HepG2 (cell line): ENCODE data around the gene ETV6. TPM values are rescaled to one million over a fixed set of nuclear protein-coding genes. Genes with fewer than 3 reads are reported as not detected.

Source experiments
- ATAC-seq: fragments of 200-7000 bp; cut with Tn5 transposase; 3 replicates; pipeline ENCODE4 v1.9.1; 2020; ENCODE audit warnings: mild to moderate bottlenecking, moderate library complexity
- BruUV-seq: library from RNA; stranded (reverse); fragments of 400-500 nt; replicated peaks from 2 replicates; lab custom pipeline; 2021; lab: Mats Ljungman, UMichigan
- CTCF ChIA-PET: fragments of 300-600 bp; formaldehyde crosslinking; extraction: SDS; loops from one replicate; lab custom pipeline; 2021; ENCODE audit warnings: low total read pairs, inconsistent platforms, low intra/inter-chr PET ratio; lab: Yijun Ruan, JAX
- POLR2A ChIA-PET: fragments of 350-600 bp; sonication (Branson Sonifier 250); formaldehyde crosslinking; loops from one replicate; lab custom pipeline; 2020; ENCODE audit warnings: antibody characterized with exemption, inconsistent platforms; lab: Yijun Ruan, JAX
- DNase-seq: peaks from one replicate; pipeline ENCODE4 v3.0.0-alpha.2; 2015; ENCODE audit warnings: low spot score
- FAIRE-seq: peaks from 3 replicates; lab custom pipeline; 2011; peaks lifted over from hg19 to GRCh38; lab: Jason Lieb, UNC
- H2AFZ ChIP-seq: one replicate; pipeline ENCODE4 v1.6.1; 2011; ENCODE audit warnings: low read length, inconsistent platforms
- H3K27ac ChIP-seq: fragments of 300-600 bp; 3 replicates; pipeline ENCODE4 v1.8.0; 2011; ENCODE audit warnings: mixed run types, mild to moderate bottlenecking, mixed read lengths, low read length, inconsistent platforms; ENCODE audit not compliant: insufficient read depth; ENCODE audit errors: extremely low read length
- H3K27me3 ChIP-seq, 2 experiments: fragments of 200-600 bp in 1 of 2; 2 replicates in 1 of 2; 3 replicates in 1 of 2; pipeline versions ENCODE4 v1.6.0 to v1.8.0; 2011; ENCODE audit warnings: low read length in 2 of 2, mild to moderate bottlenecking in 2 of 2, moderate library complexity in 2 of 2, inconsistent platforms in 1 of 2; ENCODE audit not compliant: insufficient read depth in 2 of 2, control insufficient read depth in 1 of 2
- H3K36me3 ChIP-seq, 2 experiments: fragments of 200-600 bp in 1 of 2; replicated peaks in 1 of 2; 2 replicates in 1 of 2; 3 replicates in 1 of 2; pipeline versions ENCODE4 v1.5.1 to v1.8.0; 2011; ENCODE audit warnings: low read length in 2 of 2, inconsistent platforms in 1 of 2; ENCODE audit not compliant: insufficient read depth in 2 of 2, control insufficient read depth in 1 of 2
- H3K4me1 ChIP-seq: 2 replicates; pipeline ENCODE4 v1.5.1; 2012; ENCODE audit warnings: low read length, inconsistent platforms; ENCODE audit not compliant: insufficient read depth
- H3K4me2 ChIP-seq: 2 replicates; pipeline ENCODE4 v1.6.0; 2011; ENCODE audit warnings: low read depth, low read length, inconsistent platforms
- H3K4me3 ChIP-seq, 3 experiments: fragments of 200-600 bp in 1 of 3; sonication (generic), shearing (Covaris generic) in 1 of 3; replicated peaks in 1 of 3; 2 replicates each; pipeline ENCODE4 v1.5.1; 2011 to 2016; ENCODE audit warnings: low read length in 3 of 3, inconsistent platforms in 2 of 3, low read depth in 2 of 3, mild to moderate bottlenecking in 2 of 3, control low read depth in 1 of 3, mixed read lengths in 1 of 3; ENCODE audit not compliant: insufficient read depth in 1 of 3
- H3K79me2 ChIP-seq: one replicate; pipeline ENCODE4 v1.6.1; 2011; ENCODE audit warnings: low read length, inconsistent platforms; ENCODE audit not compliant: insufficient read depth
- H3K9ac ChIP-seq: 2 replicates; pipeline ENCODE4 v1.6.0; 2011; ENCODE audit warnings: mild to moderate bottlenecking, low read depth, low read length, inconsistent platforms; ENCODE audit not compliant: insufficient read depth
- H3K9me3 ChIP-seq: 2 replicates; pipeline ENCODE4 v1.5.1; 2012; ENCODE audit warnings: mild to moderate bottlenecking, low read length
- H4K20me1 ChIP-seq: 2 replicates; pipeline ENCODE4 v1.6.0; 2011; ENCODE audit warnings: inconsistent platforms, mild to moderate bottlenecking, low read length, moderate library complexity; ENCODE audit not compliant: insufficient read depth
- HNRNPL ChIP-seq: fragments of 200-400 bp; formaldehyde crosslinking; IDR thresholded peaks from 2 replicates; pipeline ENCODE4 v1.6.1; 2017; ENCODE audit warnings: mild to moderate bottlenecking, low read depth, low read length
- HOXA5 ChIP-seq: sonication (generic); formaldehyde crosslinking; IDR thresholded peaks from 2 replicates; pipeline ENCODE4 v1.4.0; 2020; ENCODE audit warnings: missing genetic modification reagents
- NFE2L2 ChIP-seq: fragments of 150-350 bp; IDR thresholded peaks from 2 replicates; pipeline ENCODE4 v1.6.1; 2014; ENCODE audit warnings: low read length
- PATZ1 ChIP-seq: sonication (generic); formaldehyde crosslinking; IDR thresholded peaks from 2 replicates; pipeline ENCODE4 v1.4.0; 2020; ENCODE audit warnings: missing genetic modification reagents
- PRDM4 ChIP-seq: sonication (generic); formaldehyde crosslinking; IDR thresholded peaks from 2 replicates; pipeline ENCODE4 v1.9.0; 2021; ENCODE audit warnings: missing genetic modification reagents, borderline replicate concordance
- TCF7 ChIP-seq: sonication (generic); IDR thresholded peaks from 2 replicates; pipeline ENCODE4 v1.6.1; 2016; ENCODE audit warnings: antibody characterized with exemption, low read depth
- TRAFD1 ChIP-seq: sonication (generic); formaldehyde crosslinking; IDR thresholded peaks from 2 replicates; pipeline ENCODE4 v1.5.1; 2020; ENCODE audit warnings: missing genetic modification reagents, mild to moderate bottlenecking, borderline replicate concordance
- TRIM24 ChIP-seq: sonication (generic); formaldehyde crosslinking; IDR thresholded peaks from 2 replicates; pipeline ENCODE4 v1.8.0; 2022; ENCODE audit warnings: mild to moderate bottlenecking, missing genetic modification reagents
- TSC22D2 ChIP-seq: sonication (generic); formaldehyde crosslinking; IDR thresholded peaks from 2 replicates; pipeline ENCODE4 v1.5.1; 2020; ENCODE audit warnings: missing genetic modification reagents, mild to moderate bottlenecking, borderline replicate concordance
- ZNF234 ChIP-seq: sonication (generic); formaldehyde crosslinking; conservative IDR thresholded peaks from 2 replicates; pipeline ENCODE4 v1.5.1; 2020; ENCODE audit warnings: mild to moderate bottlenecking, missing genetic modification reagents
- ZNF354B ChIP-seq: sonication (generic); formaldehyde crosslinking; IDR thresholded peaks from 2 replicates; pipeline ENCODE4 v1.8.0; 2022; ENCODE audit warnings: mild to moderate bottlenecking, missing genetic modification reagents
- WGBS: methylation state at CpG from one replicate; pipeline ENCODE4 v1.1.6; 2017; ENCODE audit warnings: low lambda C conversion rate; 5-methylcytosine and 5-hydroxymethylcytosine counted together
- in situ Hi-C: cut with HindIII; loops from 2 replicates; pipeline ENCODE4 v1.10.0; 2017; ENCODE audit warnings: low pct_unique_long_range_greater_than_20kb; ENCODE audit not compliant: extremely low pct_ligation_motif_present
- intact Hi-C: fragments of 100-400 bp; cut with micrococcal nuclease; formaldehyde crosslinking; loops from one replicate; pipeline ENCODE4 v1.10.0; 2022; ENCODE audit not compliant: unreplicated experiment
- polyA plus RNA-seq, 8 experiments: library from polyadenylated mRNA; depleted of rRNA in 3 of 8; stranded (reverse) in 7 of 8; unstranded in 1 of 8; fragments of >200 nt; fragmentation: Illumina TruSeq in 4 of 8; extraction: Trizol in 4 of 8; gene quantifications; 2 replicates each; pipeline versions ENCODE4 v1.2.1 to v1.2.3, GENCODE V29; 2011 to 2016; ENCODE audit warnings: low read depth in 4 of 8, missing spikeins in 1 of 8, mixed read lengths in 1 of 8; ENCODE audit not compliant: insufficient read depth in 1 of 8
- total RNA-seq, 5 experiments: library from RNA; depleted of rRNA; stranded (reverse); fragments of >200 nt; fragmentation: Illumina TruSeq; extraction: Trizol; gene quantifications; 2 replicates each; pipeline ENCODE4 v1.2.3, GENCODE V29; 2016; ENCODE audit warnings: low read depth in 1 of 5

ETV6 gene
- total and polyA plus RNA-seq, 2 of the 13 experiments (the other 11 are each of a cell fraction or from before 2014, with no cell fraction given) = 2.2 to 3.0 TPM

- TF ChIP-seq ZNF354B (CRISPR knock-in tag) (no peak), NFE2L2 (no peak), TRIM24 (CRISPR knock-in tag) (no peak), TCF7 (no peak), ZNF234 (CRISPR knock-in tag) (no peak), TRAFD1 (CRISPR knock-in tag) (no peak), HOXA5 (CRISPR knock-in tag) (no peak), TSC22D2 (CRISPR knock-in tag) (no peak), HNRNPL (no peak), PATZ1 (CRISPR knock-in tag) (no peak), PRDM4 (no peak)
- FAIRE-seq (no peak), ATAC-seq (no peak), DNase-seq (no peak)
- intact Hi-C loops = no loop called here
- WGBS = 94% methylated on average over 13 of the region's 13 CpGs
- CTCF ChIA-PET = no interaction called here
- no peak overlapping the region for H2AFZ ChIP-seq
- no peaks in the 10 kb centered on the region; a peak in 1 of 5 replicates for H3K36me3 ChIP-seq
- H3K4me1 ChIP-seq = peaks cover 5% of the 10 kb centered on the region; the same call in 1 of the 2 replicates
- H3K9me3 ChIP-seq = no peaks in the 10 kb centered on the region
- H3K4me2 ChIP-seq = no peak overlapping the region
- no peak overlapping the region for H3K9ac ChIP-seq
- POLR2A ChIA-PET = no interaction called here
- H4K20me1 ChIP-seq = no peaks in the 10 kb centered on the region; the same call in 1 of the 2 replicates
- H3K79me2 ChIP-seq = no peaks in the 10 kb centered on the region
- BruUV-seq = no TSS peak
- H3K27me3 ChIP-seq = no peaks in the 10 kb centered on the region
- H3K27ac ChIP-seq = no peak overlapping the region
- H3K4me3 ChIP-seq = no peak overlapping the region
- in situ Hi-C loops = no loop called here
Measured at GRCh38 chr12:11666131-11667050, 16.9 kb downstream of the ETV6 start.
